GM21723 (cell line): ENCODE results near the gene PYDC1.
"Not testable (repeated sequence)": the region's sequence is repeated elsewhere in the genome, so short reads cannot be mapped to it uniquely, and the experiment has no call there.

Experiments
- ATAC-seq: cut with Tn5 transposase; IDR thresholded peaks from one replicate; pipeline ENCODE4 v1.9.1; 2021; ENCODE audit warnings: mild to moderate bottlenecking, moderate library complexity; ENCODE audit not compliant: unreplicated experiment

The PYDC1 gene

DNA sequence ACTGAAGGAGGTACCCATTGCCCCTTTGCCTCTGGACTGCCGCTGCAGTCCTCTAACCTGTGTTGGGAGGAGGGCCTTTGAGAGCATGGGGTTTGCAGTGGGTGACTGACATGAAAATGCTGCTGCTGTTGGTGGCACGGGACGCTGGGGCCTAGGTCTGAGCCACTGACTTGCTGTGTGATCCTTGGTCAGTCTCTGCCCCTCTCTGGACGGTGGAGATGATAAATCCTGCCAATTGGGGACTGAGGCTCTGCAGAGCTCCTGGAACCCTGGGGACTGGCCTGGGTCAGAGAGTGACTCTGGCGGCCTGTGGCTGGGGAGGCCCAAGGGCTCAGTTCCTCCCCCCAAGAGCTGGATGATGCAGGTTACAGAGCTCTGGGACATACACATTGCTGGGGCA lies 6.1 kb upstream of the PYDC1 start:
- ATAC-seq, result no peak

DNA sequence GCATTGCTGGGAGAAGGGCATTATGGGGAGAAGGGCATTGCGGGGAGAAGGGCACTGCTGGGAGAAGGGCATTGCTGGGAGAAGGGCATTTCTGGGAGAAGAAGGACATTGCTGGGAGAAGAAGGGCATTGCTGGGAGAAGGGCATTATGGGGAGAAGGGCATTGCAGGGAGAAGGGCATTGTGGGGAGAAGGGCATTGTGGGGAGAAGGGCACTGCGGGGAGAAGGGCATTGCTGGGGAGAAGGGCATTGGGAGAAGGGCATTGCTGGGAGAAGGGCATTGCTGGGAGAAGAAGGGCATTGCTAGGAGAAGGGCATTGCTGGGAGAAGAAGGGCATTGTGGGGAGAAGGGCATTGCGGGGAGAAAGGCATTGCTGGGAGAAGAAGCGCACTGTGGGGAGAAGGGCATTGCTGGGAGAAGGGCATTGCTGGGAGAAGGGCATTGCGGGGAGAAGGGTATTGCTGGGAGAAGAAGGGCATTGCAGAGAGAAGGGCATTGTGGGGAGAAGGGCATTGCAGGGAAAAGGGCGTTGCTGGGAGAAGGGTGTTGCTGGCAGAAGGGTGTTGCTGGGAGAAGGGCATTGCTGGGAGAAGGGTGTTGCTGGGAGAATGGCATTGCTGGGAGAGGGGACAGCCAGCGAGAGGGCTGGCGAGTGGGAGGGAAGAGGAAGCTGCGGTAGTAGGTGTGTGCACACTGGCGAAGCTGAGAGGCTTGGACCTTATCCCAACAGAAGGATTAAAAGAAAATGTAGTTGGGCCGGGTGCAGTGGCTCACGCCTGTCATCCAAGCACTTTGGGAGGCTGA lies 4.6 kb upstream of the PYDC1 start:
- ATAC-seq, result no peak

DNA sequence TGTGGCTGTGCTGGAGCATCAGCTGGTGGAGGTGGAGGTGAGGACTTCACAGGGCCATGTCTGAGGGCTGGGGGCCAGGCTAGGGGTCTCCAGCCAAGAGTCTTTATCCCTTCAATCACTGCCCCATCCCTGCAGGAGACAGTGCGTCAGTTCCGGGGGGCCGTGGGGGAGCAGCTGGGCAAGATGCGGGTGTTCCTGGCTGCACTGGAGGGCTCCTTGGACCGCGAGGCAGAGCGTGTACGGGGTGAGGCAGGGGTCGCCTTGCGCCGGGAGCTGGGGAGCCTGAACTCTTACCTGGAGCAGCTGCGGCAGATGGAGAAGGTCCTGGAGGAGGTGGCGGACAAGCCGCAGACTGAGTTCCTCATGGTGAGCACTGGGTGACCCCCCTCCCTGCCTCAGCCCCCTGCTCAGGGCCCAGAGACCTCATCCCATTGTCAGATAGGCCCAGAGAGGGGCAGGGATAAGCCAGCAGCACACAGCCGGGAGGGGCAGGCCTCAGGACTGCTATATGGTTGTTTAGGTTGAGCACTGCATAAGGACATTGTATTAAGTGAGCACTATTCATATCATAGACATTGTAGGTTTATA lies 2.3 kb upstream of the PYDC1 start:
- ATAC-seq, result no peak

DNA sequence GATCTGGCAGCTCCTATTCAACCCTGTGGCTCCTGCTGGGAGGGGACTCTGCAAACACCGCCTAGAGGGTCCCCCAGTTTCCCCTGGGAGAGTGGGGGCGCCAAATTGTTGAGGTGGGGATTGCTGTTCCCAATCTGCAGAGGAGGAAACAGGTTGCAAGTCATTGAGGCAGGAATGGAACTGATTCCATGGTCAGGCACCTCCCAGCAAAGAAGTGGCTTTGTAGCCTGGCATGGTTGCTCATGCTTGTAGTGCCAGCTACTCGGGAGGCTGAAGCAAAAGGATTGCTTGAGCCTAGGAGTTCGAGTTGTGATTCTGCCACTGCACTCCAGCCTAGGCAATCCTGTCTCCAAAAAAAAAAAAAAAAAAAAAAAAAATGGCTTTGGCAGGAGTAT lies 198 bp upstream of the PYDC1 start:
- no peak for ATAC-seq

DNA sequence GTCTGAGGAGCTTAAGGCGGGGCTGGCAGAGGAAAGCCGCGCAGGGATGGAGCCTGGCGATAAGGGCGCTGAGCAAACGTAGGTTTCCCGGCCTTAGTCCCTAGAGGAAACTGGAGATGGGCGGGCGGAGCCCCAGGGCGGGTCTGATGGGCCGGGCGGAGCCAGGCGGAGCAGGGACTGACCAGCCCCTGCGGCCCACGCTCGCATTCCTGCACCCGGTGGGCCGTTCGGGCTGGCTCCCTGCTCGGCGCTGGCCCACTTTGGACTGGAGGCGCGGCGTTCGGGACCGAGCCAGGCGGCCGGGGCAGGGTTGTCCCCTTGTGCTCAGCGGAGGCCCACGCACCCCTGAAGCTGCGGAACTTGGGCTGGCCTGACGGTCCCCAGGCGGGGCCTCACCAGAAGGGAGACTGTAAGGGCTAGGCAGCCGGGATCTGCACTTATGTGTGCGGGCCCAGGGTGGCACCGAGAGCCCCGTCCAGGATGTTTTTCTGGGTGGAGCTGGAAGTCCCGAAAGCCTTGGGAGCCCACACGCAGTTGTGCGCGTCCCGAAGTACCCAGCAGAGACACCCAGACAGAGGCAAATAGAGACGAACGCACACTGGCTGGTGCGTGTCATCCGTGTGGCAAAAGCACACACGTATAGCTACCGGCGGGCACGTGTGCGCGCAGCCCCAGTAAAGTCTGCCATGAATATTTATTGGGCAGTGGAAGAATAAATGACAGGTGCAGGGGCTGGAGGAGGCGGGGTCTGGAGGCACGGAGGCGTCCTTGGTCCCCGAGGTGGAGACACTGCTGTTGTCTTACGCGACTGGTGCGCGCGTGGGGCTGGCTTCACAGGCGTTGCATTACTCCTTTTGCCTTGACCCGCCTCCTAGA lies 1.4 kb downstream of the PYDC1 start:
- ATAC-seq, result no peak

DNA sequence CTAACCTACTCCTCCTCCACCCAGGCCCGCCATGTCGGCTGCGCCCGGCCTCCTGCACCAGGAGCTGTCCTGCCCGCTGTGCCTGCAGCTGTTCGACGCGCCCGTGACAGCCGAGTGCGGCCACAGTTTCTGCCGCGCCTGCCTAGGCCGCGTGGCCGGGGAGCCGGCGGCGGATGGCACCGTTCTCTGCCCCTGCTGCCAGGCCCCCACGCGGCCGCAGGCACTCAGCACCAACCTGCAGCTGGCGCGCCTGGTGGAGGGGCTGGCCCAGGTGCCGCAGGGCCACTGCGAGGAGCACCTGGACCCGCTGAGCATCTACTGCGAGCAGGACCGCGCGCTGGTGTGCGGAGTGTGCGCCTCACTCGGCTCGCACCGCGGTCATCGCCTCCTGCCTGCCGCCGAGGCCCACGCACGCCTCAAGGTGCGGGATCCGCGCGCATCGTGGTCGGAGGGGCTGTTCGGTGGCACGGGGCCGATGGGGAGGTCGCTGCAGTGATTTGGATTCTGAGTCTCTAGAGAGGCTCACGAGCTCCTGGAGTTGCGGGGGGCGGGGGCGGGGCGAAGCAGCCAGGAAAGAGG lies 2.1 kb downstream of the PYDC1 start:
- no peak for ATAC-seq

DNA sequence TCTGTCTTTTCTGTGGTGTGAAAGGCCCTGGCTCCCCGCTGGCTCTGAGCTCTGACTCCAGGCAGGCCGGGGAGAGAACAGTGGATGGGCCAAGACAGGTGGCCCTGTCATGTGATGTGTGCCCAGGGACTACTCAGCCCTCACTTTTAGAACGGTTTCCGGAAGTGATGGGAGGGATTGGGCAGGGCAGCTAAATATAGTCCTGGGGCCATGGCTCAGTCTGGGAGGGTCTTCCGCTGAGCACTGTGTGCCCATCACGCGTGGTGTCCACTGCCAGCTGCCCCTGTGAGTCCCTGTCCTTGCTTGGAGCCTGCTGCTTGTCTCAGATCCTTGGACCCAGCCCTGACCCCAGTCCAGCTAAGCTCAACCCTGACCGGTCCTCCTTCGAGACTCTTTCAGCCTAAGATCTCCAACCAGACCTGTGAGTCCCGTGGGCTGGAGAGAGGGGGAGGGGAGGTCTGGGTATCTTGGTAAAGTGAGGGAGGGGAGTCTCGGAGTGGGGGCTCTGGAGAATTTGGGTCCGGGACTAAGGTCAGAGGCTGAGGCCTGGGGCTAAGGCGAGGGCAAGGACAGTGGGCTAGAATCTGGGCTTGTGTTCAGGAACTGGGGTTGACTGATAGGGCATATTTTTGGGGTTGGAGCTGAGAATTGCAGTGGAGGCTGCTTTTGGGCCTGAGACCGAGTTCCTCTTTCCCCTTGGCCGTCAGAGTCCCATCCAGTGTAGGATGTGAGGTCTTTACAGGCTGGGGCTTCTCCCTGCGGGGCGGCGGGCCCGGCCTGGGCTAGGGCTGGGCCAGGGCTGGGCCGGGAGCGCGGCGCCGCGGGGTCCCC lies 2.8 kb downstream of the PYDC1 start, which contains the start of gene TRIM72:
Gene TRIM72 (plus strand): TSS at position 243 of the 831 bp plus-strand sequence. CDS start 620 bp downstream, outside the sequence.
- ATAC-seq, result no peak

DNA sequence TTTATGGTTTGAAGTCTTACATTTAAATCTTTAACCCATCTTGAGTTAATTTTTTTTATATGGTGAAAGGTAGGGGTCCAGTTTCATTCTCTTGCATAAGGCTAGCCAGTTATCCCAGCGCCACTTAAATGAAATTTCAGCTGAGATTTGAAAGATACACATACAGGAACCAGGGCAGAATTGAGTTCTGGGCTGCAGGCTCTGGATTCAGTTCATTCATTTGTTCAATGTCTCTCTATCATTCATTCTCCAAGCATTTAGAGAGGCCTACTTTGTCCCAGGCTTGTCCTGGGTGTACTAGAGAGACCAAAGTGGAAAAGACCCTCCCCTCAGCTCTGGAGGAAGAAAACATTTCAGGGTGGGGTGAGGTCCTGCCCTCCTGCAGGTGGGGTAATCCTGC lies 3.6 kb downstream of the PYDC1 start:
- ATAC-seq, result no peak

DNA sequence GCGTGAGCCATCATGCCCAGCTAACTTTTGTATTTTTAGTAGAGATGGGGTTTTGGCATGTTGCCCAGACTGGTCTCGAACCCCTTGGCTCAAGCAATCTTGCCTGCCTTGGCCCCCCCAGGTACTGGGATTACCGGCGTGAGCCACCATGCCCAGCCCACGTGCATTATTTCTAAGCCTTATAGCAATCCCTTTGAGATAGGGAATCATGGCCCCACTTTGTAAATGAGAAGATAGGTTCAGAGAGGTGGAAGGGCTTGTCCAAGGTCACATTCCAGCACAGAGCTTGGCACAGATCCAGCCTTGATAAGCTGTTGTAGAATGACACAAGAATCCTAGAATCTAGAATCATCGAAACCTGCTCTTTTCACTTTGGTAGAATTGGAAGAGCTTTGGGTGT lies 10.2 kb downstream of the PYDC1 start:
- no peak for ATAC-seq

DNA sequence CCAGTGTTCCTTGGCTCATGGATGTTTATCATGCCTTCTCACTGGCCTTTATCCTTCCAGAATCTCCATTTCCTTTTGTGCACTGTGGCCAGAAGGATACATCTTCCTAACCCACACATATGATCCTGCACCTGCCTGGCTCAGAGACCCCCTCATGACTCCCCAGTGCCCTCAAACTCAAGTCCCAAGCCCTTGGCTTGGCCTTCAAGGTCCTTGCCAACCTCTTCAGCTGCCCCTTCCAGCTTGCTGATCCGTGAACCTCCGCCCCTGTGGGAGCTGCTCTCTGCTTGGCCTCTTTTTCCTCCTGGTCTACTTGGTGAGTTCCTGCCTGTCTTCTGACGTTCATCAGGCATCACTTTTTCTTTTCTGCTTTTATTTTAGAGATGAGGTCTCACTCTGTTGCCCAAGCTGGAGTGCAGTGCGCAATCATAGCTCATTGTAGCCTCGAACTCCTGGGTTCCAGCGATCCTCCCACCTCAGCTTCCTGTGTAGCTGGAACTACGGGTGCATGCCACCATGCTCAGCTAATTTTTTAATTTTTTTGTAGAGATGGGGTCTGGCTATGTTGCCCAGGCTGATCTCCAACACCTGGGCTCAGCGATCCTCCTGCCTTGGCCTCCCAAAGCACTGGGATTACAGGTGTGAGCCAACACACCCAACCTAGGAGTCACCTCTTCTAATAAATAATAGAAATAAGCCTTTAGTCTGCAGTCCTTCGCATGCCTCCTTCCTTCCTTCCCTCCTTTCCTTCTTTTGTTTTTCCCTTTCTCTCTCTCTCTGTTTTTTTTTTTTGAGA lies 11.9 kb downstream of the PYDC1 start:
- ATAC-seq, result no peak

DNA sequence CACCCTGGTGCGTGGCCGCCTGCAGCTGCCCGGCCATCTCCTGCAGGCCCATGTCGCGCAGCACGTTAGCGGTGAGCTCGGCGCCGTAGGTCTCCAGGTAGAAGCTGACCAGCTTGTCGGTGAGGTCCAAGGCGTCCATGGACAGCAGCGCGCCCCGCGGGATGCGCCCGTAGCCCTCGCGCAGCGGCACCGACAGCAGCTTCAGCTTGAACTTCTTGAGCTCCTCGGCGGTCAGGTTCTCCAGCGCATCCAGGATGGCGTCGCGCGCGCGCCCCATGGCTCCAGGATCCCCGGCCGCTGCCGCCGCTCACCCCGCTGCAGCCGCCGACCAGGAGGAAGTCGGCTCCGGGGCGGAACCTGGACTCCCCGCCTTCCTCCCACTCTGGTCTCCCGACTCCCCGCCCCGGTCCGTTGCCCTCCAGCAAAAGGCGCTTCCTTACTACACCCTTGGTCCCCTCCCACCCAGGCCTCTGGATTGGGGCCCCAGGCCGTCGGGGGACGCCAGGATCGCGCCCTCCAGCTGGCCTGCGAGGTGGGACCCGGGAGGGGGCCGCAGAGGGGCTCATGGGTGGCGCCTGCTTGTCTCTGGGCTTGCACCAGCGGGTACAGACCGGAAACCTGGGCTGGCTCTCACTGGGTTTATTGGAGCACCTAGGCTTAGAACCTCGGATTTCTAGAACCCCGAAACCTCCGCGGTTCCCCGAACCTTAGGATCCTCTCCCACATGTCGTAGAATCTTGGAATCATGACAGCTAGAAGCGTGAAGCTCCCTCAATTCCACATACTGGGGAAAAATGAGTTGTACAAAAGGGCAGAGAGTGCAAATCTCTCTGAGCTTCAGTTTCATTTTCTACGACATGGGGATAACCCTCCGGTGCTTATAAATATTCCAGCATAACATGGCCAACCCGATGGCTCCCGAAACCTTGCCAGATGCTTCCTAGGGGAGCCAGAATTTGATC lies 14.2 kb downstream of the PYDC1 start, which contains the start of gene PYCARD:
Gene PYCARD (minus strand): TSS at position 347 of the 962 bp plus-strand sequence. CDS start 70 bp downstream, at position 277.
- peak; percentile 35 for ATAC-seq

DNA sequence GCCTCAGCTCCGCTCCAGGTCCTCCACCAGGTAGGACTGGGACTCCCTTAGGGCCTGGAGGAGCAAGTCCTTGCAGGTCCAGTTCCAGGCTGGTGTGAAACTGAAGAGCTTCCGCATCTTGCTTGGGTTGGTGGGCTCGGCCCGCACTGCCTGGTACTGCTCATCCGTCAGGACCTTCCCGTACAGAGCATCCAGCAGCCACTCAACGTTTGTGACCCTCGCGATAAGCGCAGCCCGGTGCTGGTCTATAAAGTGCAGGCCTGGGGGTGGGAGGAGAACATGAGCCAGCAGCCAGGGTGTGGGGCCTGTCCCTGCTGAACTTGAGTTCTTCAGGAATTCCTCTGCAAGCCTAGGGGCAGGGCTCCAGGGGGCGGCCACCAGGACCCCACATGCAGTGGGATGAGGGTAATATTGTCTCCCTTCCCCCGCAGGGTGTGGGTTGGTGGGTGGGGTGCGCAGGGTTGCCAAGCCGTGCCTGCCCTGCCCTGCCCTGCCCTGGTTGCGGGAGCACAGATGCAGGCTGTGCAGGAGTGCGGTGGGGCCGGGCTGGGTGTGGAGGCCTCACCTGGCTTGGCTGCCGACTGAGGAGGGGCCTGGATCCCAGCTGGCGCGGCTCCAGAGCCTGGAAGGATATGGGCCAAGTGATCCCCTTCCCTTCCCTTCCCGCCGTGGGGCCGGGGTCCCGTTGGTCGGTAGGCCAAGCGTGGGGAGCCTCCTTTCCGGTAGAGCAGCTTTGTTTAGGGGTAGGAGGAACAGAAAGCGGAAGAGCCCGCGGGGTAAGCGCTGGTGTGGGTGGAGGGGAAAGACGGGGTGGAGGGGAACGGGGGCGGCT lies 15.1 kb downstream of the PYDC1 start:
- peak; percentile 54 for ATAC-seq

DNA sequence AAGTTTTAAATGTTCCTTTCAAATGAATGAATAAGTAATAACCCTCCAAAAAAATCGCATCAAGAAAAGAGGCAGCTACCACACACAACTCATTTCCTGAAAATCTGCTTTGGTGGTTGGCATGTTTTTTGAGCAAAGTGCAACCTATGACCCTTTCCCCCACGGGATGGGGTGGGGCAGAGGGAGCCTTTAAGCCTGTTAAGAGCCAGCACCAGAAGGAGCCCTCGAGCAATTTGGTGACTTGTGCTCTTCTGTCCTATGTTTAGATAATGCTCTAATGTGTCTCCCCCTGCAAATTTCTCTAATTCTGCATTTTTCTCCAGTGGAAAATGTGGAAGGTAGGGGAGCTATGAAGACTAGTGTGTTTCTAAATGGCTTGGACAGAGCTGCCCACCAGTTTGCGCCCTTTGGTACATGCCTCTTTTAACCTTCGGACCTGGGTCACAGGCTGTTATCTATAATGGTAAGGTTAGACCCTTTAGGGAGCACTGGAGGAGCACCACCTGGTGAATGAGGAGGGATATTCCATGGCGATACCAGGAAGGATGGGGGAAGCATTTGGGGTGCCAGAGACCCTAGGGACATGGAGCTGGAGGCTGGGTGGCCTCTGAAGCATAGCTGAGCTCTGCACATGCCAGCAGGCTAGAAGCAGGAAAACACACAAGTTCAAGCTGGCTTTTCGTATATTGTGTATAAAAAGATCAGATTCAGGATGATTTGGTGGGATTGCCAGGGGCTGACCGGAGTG lies 15.9 kb downstream of the PYDC1 start:
- ATAC-seq, result no peak

DNA sequence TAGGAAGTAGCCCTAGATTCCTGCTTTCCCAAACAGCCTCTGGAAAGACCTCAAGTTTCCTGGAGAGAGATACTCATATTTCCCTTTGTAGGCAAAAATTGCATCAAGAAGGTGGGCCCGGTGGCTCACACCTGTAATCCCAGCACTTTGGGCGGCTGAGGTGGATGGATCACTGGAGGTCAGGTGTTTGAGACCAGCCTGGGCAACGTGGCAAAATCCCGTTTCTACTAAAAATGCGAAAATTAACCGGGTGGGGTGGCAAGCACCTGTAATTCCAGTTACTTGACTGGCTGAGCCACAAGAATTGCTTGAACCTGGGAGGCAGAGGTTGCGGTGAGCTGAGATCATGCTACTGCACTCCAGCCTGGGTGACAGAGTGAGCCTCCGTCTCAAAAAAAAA lies 16.8 kb downstream of the PYDC1 start:
- ATAC-seq, result not testable (repeated sequence)

DNA sequence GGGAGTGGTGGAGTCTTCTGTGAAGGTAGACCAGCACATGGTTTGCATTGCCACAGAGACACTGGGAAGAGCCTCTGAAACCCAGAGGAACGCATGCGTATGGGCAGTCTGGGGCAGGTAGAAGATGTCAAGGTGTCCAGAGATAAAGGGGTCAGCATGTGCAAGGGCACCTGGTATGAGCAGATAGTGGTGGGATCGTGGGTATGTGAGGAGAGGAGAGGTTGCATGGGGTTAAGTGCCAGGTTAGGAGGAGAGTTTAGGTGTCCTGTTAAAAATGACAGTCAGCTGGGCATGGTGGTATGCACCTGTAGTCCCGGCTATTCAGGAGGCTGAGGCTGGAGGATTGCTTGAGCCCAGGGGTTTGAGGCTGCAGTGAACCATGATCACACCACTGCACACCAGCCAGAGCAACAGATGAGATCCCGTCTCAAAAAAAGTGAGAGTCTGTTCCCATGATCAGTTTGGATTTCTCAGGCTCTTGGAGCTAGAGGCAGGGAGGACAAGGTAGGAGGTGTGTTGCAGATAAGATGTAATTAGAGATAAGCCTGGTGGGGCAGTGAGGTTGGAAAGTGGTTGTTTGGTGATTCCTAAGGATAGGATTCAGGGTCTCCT lies 17.4 kb downstream of the PYDC1 start:
- ATAC-seq, result no peak

DNA sequence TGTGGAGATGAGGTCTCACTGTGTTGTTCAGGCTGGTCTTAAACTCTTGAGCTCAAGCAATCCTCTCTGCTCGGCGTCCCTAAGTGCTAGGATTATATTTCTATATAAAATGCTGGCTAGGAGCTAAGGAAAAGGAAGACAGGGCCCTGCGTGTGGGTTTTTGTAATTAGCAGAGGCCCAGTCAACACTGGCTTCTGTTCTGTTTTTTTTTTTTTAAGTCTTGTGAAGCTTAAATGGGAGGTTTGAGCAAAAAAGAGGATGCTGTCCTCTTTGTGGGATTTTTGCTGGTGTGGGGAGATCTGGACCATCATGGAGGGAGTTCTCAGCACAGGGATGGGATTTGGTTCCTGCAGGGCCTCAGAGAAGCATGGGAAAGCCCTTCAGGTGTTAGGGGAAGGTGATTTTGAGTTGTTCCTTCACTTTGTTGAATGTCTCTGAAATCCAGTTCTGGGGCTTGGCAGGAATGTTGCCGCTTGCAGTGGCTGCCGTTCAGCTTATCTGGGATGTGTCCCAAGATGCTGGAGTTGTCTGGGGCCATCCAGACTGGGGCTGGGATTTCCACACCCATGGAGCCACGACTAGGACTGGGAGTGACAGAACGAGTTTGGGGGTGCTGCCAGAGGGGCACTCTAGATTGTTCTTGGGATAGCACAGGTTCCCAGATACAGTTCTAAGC lies 18.6 kb downstream of the PYDC1 start:
- no peak for ATAC-seq
